Heart right ventricle (tissue), 16 donors: Measurements from ENCODE around the gene ZBTB12. TPM values are rescaled to one million over a fixed set of nuclear protein-coding genes. Genes with fewer than 3 reads are reported as not detected.

ENCODE experiments used
- ATAC-seq, 8 donors: fragments of 200-7000 bp; cut with Tn5 transposase; one replicate each; pipeline ENCODE4 v1.9.1; 2020; ENCODE audit warnings: mild to moderate bottlenecking in 8 of 8, moderate library complexity in 8 of 8, moderate number of reproducible peaks in 1 of 8
- DNase-seq, 2 donors: peaks; one replicate each; pipeline ENCODE4 v3.0.0-alpha.2; 2020
- H3K27ac ChIP-seq, 10 donors: fragments of 200-600 bp; sonication (generic) in 2 of 10; one replicate each; pipeline versions ENCODE4 v1.5.0 to v1.8.0; 2020 to 2022; ENCODE audit warnings: mild to moderate bottlenecking in 3 of 10
- H3K27me3 ChIP-seq, 7 donors: fragments of 200-600 bp; one replicate each; pipeline ENCODE4 v1.8.0; 2021 to 2022; ENCODE audit warnings: mild to moderate bottlenecking in 2 of 7
- H3K36me3 ChIP-seq, 9 donors: fragments of 200-600 bp; sonication (generic) in 1 of 9; one replicate each; pipeline versions ENCODE4 v1.5.0 to v1.8.0; 2020 to 2022; ENCODE audit warnings: mild to moderate bottlenecking in 2 of 9
- H3K4me1 ChIP-seq, 9 donors: fragments of 200-600 bp; sonication (generic) in 1 of 9; one replicate each; pipeline versions ENCODE4 v1.5.0 to v1.8.0; 2020 to 2022; ENCODE audit warnings: mild to moderate bottlenecking in 4 of 9
- H3K4me3 ChIP-seq, 10 donors: fragments of 200-600 bp; sonication (generic) in 2 of 10; one replicate each; pipeline versions ENCODE4 v1.5.0 to v1.8.0; 2020 to 2022; ENCODE audit warnings: mild to moderate bottlenecking in 7 of 10, moderate library complexity in 2 of 10
- H3K9me3 ChIP-seq, 11 donors: fragments of 200-600 bp in 10 of 11; sonication (generic) in 2 of 11; one replicate each; pipeline versions ENCODE4 v1.5.0 to v1.8.0; 2013 to 2022; ENCODE audit warnings: mild to moderate bottlenecking in 2 of 11, control low read depth in 1 of 11, moderate library complexity in 1 of 11
- CTCF ChIP-seq, 9 donors: fragments of 200-600 bp; sonication (generic) in 2 of 9; IDR thresholded peaks; one replicate each; pipeline versions ENCODE4 v1.5.0 to v1.8.0; 2021 to 2022; ENCODE audit warnings: antibody characterized with exemption in 9 of 9, mild to moderate bottlenecking in 5 of 9, moderate library complexity in 1 of 9
- WGBS, 2 donors: extraction: QIAGEN DNeasy Blood & Tissue Kit; methylation state at CpG; one replicate each; pipeline ENCODE4 v1.1.7; 2013; ENCODE audit warnings: inconsistent platforms in 1 of 2; 5-methylcytosine and 5-hydroxymethylcytosine counted together
- intact Hi-C, 10 donors: fragments of 100-400 bp; cut with DNase I; formaldehyde crosslinking; loops; one replicate each; pipeline versions ENCODE4 v1.11.1 to v1.14.2; 2022
- polyA plus RNA-seq, 2 donors: library from polyadenylated mRNA; stranded (reverse); fragments of 200-250 nt; gene quantifications; one replicate each; pipeline ENCODE4 v1.2.3, GENCODE V29; 2013
- total RNA-seq, 10 donors: library from RNA; stranded (reverse); fragmentation: NEBNext Ultra II Directional in 3 of 10; extraction: Animal tissue kit (Norgen Biotek cat#: 25700) in 3 of 10; gene quantifications; one replicate each; pipeline versions ENCODE4 v1.2.1 to v1.2.4, GENCODE V29; 2021 to 2023
- donor health status: Arrhythmogenic right ventricular cardiomyopathy.
- donor health status: ischemic (EF 13 %, LVEDD 7.1; RV severe dilation, severe dysfunction).
- donor health status: healthy with polysubstance abuse.
- donor health status: DM: no; HTN: yes; CAD: no.
- donor health status: DM: no; HTN: no; CAD: no.
- donor health status: ischemic (EF 25% LVEDD 6.9; RV normal size, moderate dysfunction).
- donor health status: ischemic (EF 25% LVEDD 5.7; RV mildly dilated, moderate dysfunction).
- donor health status: healthy.
- donor health status: DM: yes; HTN: yes; CAD: no.
- donor health status: Ischemic cardiomyopathy.
- donor health status: ischemic (EF 35%, LVEDD 5.7; RV mildly dilated, moderate dysfunction).
- donor health status: nonischemic (EF 11% LVEDD 7.7; RV severe dilation, severe dysfunction).
- donor health status: DM: yes; HTN: yes; CAD: no.
- donor health status: PGD.
- donor health status: ischemic (EF 29% LVEDD 5.4; RV normal size, mild dysfunction).
- donor health status: nonischemic (EF 23%, LVEDD 6.1; RV moderate dilation, normal function).

ZBTB12 gene
- total and polyA plus RNA-seq, 12 donors = 1.5 to 4.9 (median 2.6) TPM

GRCh38 chr6:31928672-31928939 lies 26.7 kb upstream of the ZBTB12 start:
- intact Hi-C loops = no loop called here
- WGBS, 2 donors = 76 to 80% methylated on average over 9 of the region's 9 CpGs
- no peaks in the 10 kb centered on the region for H3K27me3 ChIP-seq
- no peak overlapping the region for H3K27ac ChIP-seq
- TF ChIP-seq CTCF (IDR thresholded peaks at IDR 0.05) = no peak
- peaks cover 0 to 22% (median 0%) of the 10 kb centered on the region in 9 donors for H3K4me1 ChIP-seq
- peak overlapping the region in 1 of 10 donors; percentile 52 for H3K4me3 ChIP-seq
- no peaks in the 10 kb centered on the region for H3K36me3 ChIP-seq
- ATAC-seq (no peak), DNase-seq (no peak)
- no peaks in the 10 kb centered on the region for H3K9me3 ChIP-seq

GRCh38 chr6:31927863-31928671 lies 26.2 kb upstream of the ZBTB12 start:
- no peak for TF ChIP-seq CTCF (IDR thresholded peaks at IDR 0.05)
- intact Hi-C loops = no loop called here

GRCh38 chr6:31927242-31927862 lies 25.5 kb upstream of the ZBTB12 start, which contains the start of gene C2:
Gene C2 (plus strand): TSS chr6:31927717. CDS start chr6:31927753, 36 bp downstream.
- Histone ChIP-seq H3K27ac (peak within 1 kb of the TSS in 2 of 10 donors; percentile 29 to 79), H3K27me3 (no peaks in the 10 kb centered on the region), H3K4me1 (peaks cover 0 to 22% (median 0%) of the 10 kb centered on the region in 9 donors), H3K36me3 (no peaks in the 10 kb centered on the region), H3K9me3 (no peaks in the 10 kb centered on the region), H3K4me3 (peak within 1 kb of the TSS in 7 of 10 donors; percentile 1 to 52 (median 37))
- ATAC-seq (peak in 2 of 8 donors; percentile 29 to 35), DNase-seq (no peak)
- no peak for TF ChIP-seq CTCF (IDR thresholded peaks at IDR 0.05)
- intact Hi-C loops = no loop called here
- 57 to 70% methylated on average over 11 of the region's 11 CpGs for whole genome bisulfite sequencing, 2 donors

More at GRCh38 chr6:31927863-31928671, 26.2 kb upstream of the ZBTB12 start:
- no peaks in the 10 kb centered on the region for H3K27me3 ChIP-seq
- peaks cover 0 to 22% (median 0%) of the 10 kb centered on the region in 9 donors for H3K4me1 ChIP-seq
- WGBS, 2 donors = 71 to 75% methylated on average over 11 of the region's 11 CpGs
- peak overlapping the region in 7 of 10 donors; percentile 1 to 52 (median 37) for H3K4me3 ChIP-seq
- DNase-seq = no peak
- peak overlapping the region in 2 of 10 donors; percentile 29 to 79 for H3K27ac ChIP-seq
- H3K9me3 ChIP-seq = no peaks in the 10 kb centered on the region
- no peaks in the 10 kb centered on the region for H3K36me3 ChIP-seq
- ATAC-seq = peak in 1 of 8 donors; percentile 15

- Histone ChIP-seq H3K4me3 (no peak overlapping the region), H3K36me3 (no peaks in the 10 kb centered on the region), H3K27me3 (no peaks in the 10 kb centered on the region), H3K27ac (no peak overlapping the region), H3K9me3 (no peaks in the 10 kb centered on the region), H3K4me1 (peaks cover 0 to 10% (median 0%) of the 10 kb centered on the region in 9 donors)
- DNase-seq (no peak), ATAC-seq (no peak)
- peak in 3 of 9 donors; percentile 20 to 24 (median 24) for TF ChIP-seq CTCF (IDR thresholded peaks at IDR 0.05)
- intact Hi-C loops = no loop called here
- WGBS, 2 donors = 10 to 11% methylated on average over 5 of the region's 5 CpGs
Measured at GRCh38 chr6:31922942-31923341, 21.1 kb upstream of the ZBTB12 start.
